Common myeloid progenitor, CD34-positive (primary cell): ENCODE data around the gene PCBP2.
A peak's percentile ranks its signal among the peaks of the same experiment; 100 is the strongest.

Experiments
- CTCF ChIA-PET: fragments of 350-600 bp; sonication (Branson Sonifier 250); formaldehyde crosslinking; loops from one replicate; lab custom pipeline; 2021; ENCODE audit warnings: antibody characterized with exemption; lab: Charles Lee
- POLR2A ChIA-PET: fragments of 350-600 bp; sonication (Branson Sonifier 250); formaldehyde crosslinking; loops from one replicate; lab custom pipeline; 2021; ENCODE audit warnings: antibody characterized with exemption; lab: Charles Lee
- DNase-seq, 3 donors: peaks; one replicate each; pipeline versions ENCODE4 v3.0.0 to v3.0.0-alpha.2; 2013
- H3K27ac ChIP-seq, 2 experiments: 1 replicate in 1 of 2; 2 replicates in 1 of 2; pipeline ENCODE4 v1.7.0; 2013; ENCODE audit warnings: inconsistent platforms in 2 of 2, low read length in 2 of 2, mild to moderate bottlenecking in 2 of 2, low read depth in 1 of 2, moderate library complexity in 1 of 2; ENCODE audit not compliant: severe bottlenecking in 2 of 2, insufficient read depth in 1 of 2, poor library complexity in 1 of 2
- H3K27me3 ChIP-seq, 5 experiments: replicated peaks in 2 of 5; 1 replicate in 3 of 5; 2 replicates in 2 of 5; pipeline versions ENCODE4 v1.6.1 to v1.7.0; 2013; ENCODE audit warnings: low read length in 4 of 5, mild to moderate bottlenecking in 2 of 5, moderate library complexity in 2 of 5, inconsistent platforms in 1 of 5; ENCODE audit not compliant: insufficient read depth in 5 of 5, control insufficient read depth in 4 of 5
- H3K36me3 ChIP-seq, 4 experiments: 1 replicate in 2 of 4; 2 replicates in 2 of 4; pipeline versions ENCODE4 v1.6.1 to v1.7.0; 2013; ENCODE audit warnings: low read length in 3 of 4, control low read depth in 1 of 4, mild to moderate bottlenecking in 1 of 4; ENCODE audit not compliant: control insufficient read depth in 4 of 4, insufficient read depth in 4 of 4
- H3K4me1 ChIP-seq, 4 experiments: 1 replicate in 3 of 4; 2 replicates in 1 of 4; pipeline versions ENCODE4 v1.6.1 to v1.7.1; 2013; ENCODE audit warnings: low read length in 3 of 4, mild to moderate bottlenecking in 3 of 4, control low read depth in 1 of 4, inconsistent platforms in 1 of 4, moderate library complexity in 1 of 4; ENCODE audit not compliant: control insufficient read depth in 4 of 4, insufficient read depth in 4 of 4; ENCODE audit errors: control extremely low read depth in 1 of 4
- H3K4me3 ChIP-seq, 7 experiments: 1 replicate in 4 of 7; 2 replicates in 3 of 7; pipeline versions ENCODE4 v1.5.1 to v1.7.0; 2013; ENCODE audit warnings: mild to moderate bottlenecking in 7 of 7, low read length in 6 of 7, moderate library complexity in 6 of 7, inconsistent platforms in 2 of 7, low read depth in 2 of 7, control low read depth in 1 of 7; ENCODE audit not compliant: insufficient read depth in 4 of 7, control insufficient read depth in 1 of 7; ENCODE audit errors: extremely low read depth in 1 of 7
- H3K9me3 ChIP-seq, 5 experiments: 1 replicate in 4 of 5; 2 replicates in 1 of 5; pipeline versions ENCODE4 v1.6.1 to v1.7.1; 2013; ENCODE audit warnings: low read length in 4 of 5, mild to moderate bottlenecking in 2 of 5, inconsistent platforms in 1 of 5, low read depth in 1 of 5, moderate library complexity in 1 of 5; ENCODE audit not compliant: control insufficient read depth in 4 of 5, insufficient read depth in 2 of 5; ENCODE audit errors: control extremely low read depth in 1 of 5
- WGBS: methylation state at CpG from one replicate; pipeline ENCODE4 v1.1.5; 2013; ENCODE audit not compliant: insufficient coverage; 5-methylcytosine and 5-hydroxymethylcytosine counted together

The PCBP2 gene

GRCh38 chr12:53500776-53501614, 49.1 kb downstream of the PCBP2 start, which contains the start of gene TARBP2:
TARBP2 (plus strand) TSS chr12:53501283; CDS start chr12:53501409, 126 bp downstream.
- peak within 1 kb of the TSS; percentile 47 to 84 (median 73) for H3K4me3 ChIP-seq
- CTCF ChIA-PET: interaction anchor here (0.9 to 2.0 kb wide), 11 partner anchors 9 to 180 kb away, joined by 3 to 7 read pairs (median 5); partner anchors contain the start of gene AAAS
- H3K9me3 ChIP-seq: no peaks in the 10 kb centered on the region
- peaks cover 7 to 30% (median 23%) of the 10 kb centered on the region in 4 experiments for H3K36me3 ChIP-seq
- peak; percentile 99 to 100 (median 100) for DNase-seq
- POLR2A ChIA-PET: interaction anchor here (0.5 to 1.9 kb wide), 12 partner anchors 9 to 180 kb away, joined by 3 to 11 read pairs (median 3); partner anchors contain the start of gene AAAS
- peaks cover 6 to 55% (median 35%) of the 10 kb centered on the region in 4 experiments for H3K4me1 ChIP-seq
- H3K27me3 ChIP-seq: no peaks in the 10 kb centered on the region
- 0% methylated on average over 63 of the region's 74 CpGs for WGBS
- peak within 1 kb of the TSS; percentile 86 to 95 for H3K27ac ChIP-seq

- ChIA-PET POLR2A (interaction anchor here (0.9 to 1.9 kb wide), 4 partner anchors 13 to 32 kb away, joined by 3 to 6 read pairs (median 4); no protein-coding TSS in a partner anchor), CTCF (interaction anchor here (1.0 to 2.0 kb wide), 7 partner anchors 9 to 179 kb away, joined by 3 to 7 read pairs (median 5); no protein-coding TSS in a partner anchor)
- no peak for DNase-seq
- no peaks in the 10 kb centered on the region for H3K27me3 ChIP-seq
- H3K36me3 ChIP-seq: peaks cover 8 to 37% (median 29%) of the 10 kb centered on the region in 4 experiments
- 92% methylated on average over 8 of the region's 10 CpGs for WGBS
- peak overlapping the region; percentile 37 to 84 (median 73) for H3K4me3 ChIP-seq
- H3K4me1 ChIP-seq: peaks cover 4 to 49% (median 34%) of the 10 kb centered on the region in 4 experiments
- peak overlapping the region; percentile 86 to 95 for H3K27ac ChIP-seq
- H3K9me3 ChIP-seq: no peaks in the 10 kb centered on the region
Measured at GRCh38 chr12:53501615-53502181, 49.8 kb downstream of the PCBP2 start.

- ChIA-PET POLR2A (no interaction called here), CTCF (interaction anchor here (1.7 kb wide), 1 partner anchor 157 kb away, joined by 5 read pairs; no protein-coding TSS in a partner anchor)
- Histone ChIP-seq H3K9me3 (no peaks in the 10 kb centered on the region), H3K27ac (peak overlapping the region in 1 of 2 experiments; percentile 95), H3K4me1 (peaks cover 4 to 43% (median 34%) of the 10 kb centered on the region in 4 experiments), H3K27me3 (no peaks in the 10 kb centered on the region), H3K4me3 (peak overlapping the region in 3 of 7 experiments; percentile 73 to 84 (median 75)), H3K36me3 (peaks cover 10 to 43% (median 36%) of the 10 kb centered on the region in 4 experiments)
- 93% methylated on average over 2 of the region's 9 CpGs for WGBS
- DNase-seq: no peak
Measured at GRCh38 chr12:53502331-53502730, 50.4 kb downstream of the PCBP2 start.

GRCh38 chr12:53502983-53503728, 51.3 kb downstream of the PCBP2 start:
- CTCF ChIA-PET: interaction anchor here (1.7 to 10.5 kb wide), 2 partner anchors 13 to 28 kb away, joined by 4 to 130 read pairs; no protein-coding TSS in a partner anchor
- 95% methylated on average over 8 of the region's 10 CpGs for WGBS

GRCh38 chr12:53504004-53504920, 52.4 kb downstream of the PCBP2 start:
- DNase-seq: no peak
- CTCF ChIA-PET: interaction anchor here (0.7 to 10.5 kb wide), 7 partner anchors 9 to 178 kb away, joined by 3 to 130 read pairs (median 4); no protein-coding TSS in a partner anchor
- peaks cover 13 to 49% (median 37%) of the 10 kb centered on the region in 4 experiments for H3K36me3 ChIP-seq
- H3K9me3 ChIP-seq: no peaks in the 10 kb centered on the region
- H3K4me3 ChIP-seq: no peak overlapping the region
- no peak overlapping the region for H3K27ac ChIP-seq
- 98% methylated on average over 9 of the region's 14 CpGs for WGBS
- peaks cover 4 to 32% (median 28%) of the 10 kb centered on the region in 4 experiments for H3K4me1 ChIP-seq
- POLR2A ChIA-PET: no interaction called here
- H3K27me3 ChIP-seq: no peaks in the 10 kb centered on the region

More at GRCh38 chr12:53502983-53503728, 51.3 kb downstream of the PCBP2 start:
- H3K36me3 ChIP-seq: peaks cover 13 to 49% (median 37%) of the 10 kb centered on the region in 4 experiments
- no peaks in the 10 kb centered on the region for H3K9me3 ChIP-seq
- no peak for DNase-seq
- POLR2A ChIA-PET: no interaction called here
- peak overlapping the region in 1 of 2 experiments; percentile 95 for H3K27ac ChIP-seq
- H3K27me3 ChIP-seq: no peaks in the 10 kb centered on the region
- H3K4me3 ChIP-seq: no peak overlapping the region
- H3K4me1 ChIP-seq: peaks cover 4 to 36% (median 34%) of the 10 kb centered on the region in 4 experiments
